A549 (cell line): ENCODE results near the gene REC114. TPM values are rescaled to one million over a fixed set of nuclear protein-coding genes. Genes with fewer than 3 reads are reported as not detected.

Experiments used
- ATAC-seq, 2 experiments: fragments of 200-7000 bp in 1 of 2; fragments of >200 bp in 1 of 2; cut with Nextera tagmentation in 1 of 2; cut with Tn5 transposase in 1 of 2; 3 replicates each; pipeline versions ENCODE4 v1.8.0 to v1.9.1; 2018 to 2020; ENCODE audit warnings: mild to moderate bottlenecking in 1 of 2, moderate library complexity in 1 of 2
- CTCF ChIA-PET: fragments of 300-600 bp; sonication (Branson Sonifier 250); formaldehyde crosslinking; extraction: SDS; loops from one replicate; lab custom pipeline; 2021; ENCODE audit warnings: antibody characterized with exemption, inconsistent platforms; lab: Yijun Ruan, JAX
- POLR2A ChIA-PET: fragments of 350-600 bp; formaldehyde crosslinking; extraction: SDS; loops from one replicate; lab custom pipeline; 2021; ENCODE audit warnings: antibody characterized with exemption, inconsistent platforms; lab: Yijun Ruan, JAX
- DNase-seq, 2 experiments: peaks; one replicate each; pipeline versions ENCODE4 v3.0.0 to v3.0.0-alpha.2; 2011 to 2016; ENCODE audit warnings: low read depth in 1 of 2, low spot score in 1 of 2
- FAIRE-seq: peaks from 2 replicates; lab custom pipeline; 2011; peaks lifted over from hg19 to GRCh38; lab: Jason Lieb, UNC
- H3K27ac ChIP-seq, 2 experiments: fragments of >200 bp; sonication (Bioruptor Twin); formaldehyde crosslinking; 3 replicates each; pipeline ENCODE4 v1.5.1; 2016 to 2017
- H3K4me1 ChIP-seq: fragments of >200 bp; sonication (Bioruptor Twin); formaldehyde crosslinking; 3 replicates; pipeline ENCODE4 v1.6.1; 2016
- H3K4me2 ChIP-seq: fragments of >200 bp; sonication (Bioruptor Twin); formaldehyde crosslinking; 3 replicates; pipeline ENCODE4 v1.6.1; 2016
- H3K4me3 ChIP-seq: fragments of >200 bp; sonication (Bioruptor Twin); formaldehyde crosslinking; 3 replicates; pipeline ENCODE4 v1.5.1; 2016
- H3K9me3 ChIP-seq: fragments of >200 bp; sonication (Bioruptor Twin); formaldehyde crosslinking; 3 replicates; pipeline ENCODE4 v1.6.1; 2016
- CHD2 ChIP-seq: fragments of 150-350 bp; IDR thresholded peaks from 2 replicates; pipeline ENCODE4 v1.6.1; 2014; ENCODE audit warnings: low read length; ENCODE audit not compliant: partially characterized antibody
- CHD4 ChIP-seq: fragments of 200-600 bp; sonication (generic); IDR thresholded peaks from 2 replicates; pipeline ENCODE4 v1.6.1; 2016; ENCODE audit warnings: antibody characterized with exemption, mild to moderate bottlenecking, borderline replicate concordance
- EHF ChIP-seq: fragments of 250-450 bp; sonication (Bioruptor Pico); IDR thresholded peaks from 2 replicates; pipeline ENCODE4 v1.5.0; 2020; ENCODE audit warnings: mild to moderate bottlenecking
- EHMT2 ChIP-seq: fragments of 200-600 bp; sonication (generic); IDR thresholded peaks from 2 replicates; pipeline ENCODE4 v1.6.1; 2016; ENCODE audit warnings: antibody characterized with exemption, low read depth, mild to moderate bottlenecking, moderate library complexity
- ESRRA ChIP-seq: fragments of 150-350 bp; IDR thresholded peaks from 2 replicates; pipeline ENCODE4 v1.6.1; 2014; ENCODE audit warnings: mild to moderate bottlenecking, low read length, borderline replicate concordance
- HMGXB4 ChIP-seq: fragments of 250-450 bp; sonication (Bioruptor Pico); IDR thresholded peaks from 2 replicates; pipeline ENCODE4 v1.5.0; 2021; ENCODE audit warnings: mild to moderate bottlenecking, moderate library complexity, borderline replicate concordance
- HOXB5 ChIP-seq: fragments of 250-450 bp; sonication (Bioruptor Pico); IDR thresholded peaks from 2 replicates; pipeline ENCODE4 v1.5.0; 2020; ENCODE audit warnings: mild to moderate bottlenecking, moderate library complexity
- KDM5A ChIP-seq: fragments of 200-600 bp; sonication (generic); IDR thresholded peaks from 2 replicates; pipeline ENCODE4 v1.6.1; 2016; ENCODE audit warnings: antibody characterized with exemption, mild to moderate bottlenecking
- MAZ ChIP-seq: fragments of 150-350 bp; IDR thresholded peaks from 2 replicates; pipeline ENCODE4 v1.6.1; 2014; ENCODE audit warnings: antibody characterized with exemption, low read depth, low read length, borderline replicate concordance
- NR3C1 ChIP-seq: fragments of >200 bp; sonication (Bioruptor Twin); formaldehyde crosslinking; IDR thresholded peaks from 3 replicates; pipeline ENCODE4 v1.6.1; 2017
- PBX3 ChIP-seq: IDR thresholded peaks from 2 replicates; pipeline ENCODE4 v1.6.1; 2012
- PHF8 ChIP-seq: fragments of 200-600 bp; sonication (generic); IDR thresholded peaks from 2 replicates; pipeline ENCODE4 v1.6.1; 2016; ENCODE audit warnings: low read depth, mild to moderate bottlenecking, antibody characterized with exemption, moderate library complexity, borderline replicate concordance
- RAD21 ChIP-seq, 2 experiments: fragments of >200 bp in 1 of 2; sonication (Bioruptor Twin) in 1 of 2; formaldehyde crosslinking in 1 of 2; IDR thresholded peaks in 1 of 2; conservative IDR thresholded peaks in 1 of 2; 2 replicates in 1 of 2; 3 replicates in 1 of 2; pipeline ENCODE4 v1.6.1; 2012 to 2018; ENCODE audit warnings: inconsistent platforms in 1 of 2
- SREBF2 ChIP-seq: fragments of 450-650 bp; IDR thresholded peaks from 2 replicates; pipeline ENCODE4 v1.6.1; 2014; ENCODE audit warnings: mild to moderate bottlenecking, moderate library complexity
- TFCP2L1 ChIP-seq: fragments of 250-450 bp; sonication (Bioruptor Pico); IDR thresholded peaks from 2 replicates; pipeline ENCODE4 v1.5.0; 2021; ENCODE audit warnings: mild to moderate bottlenecking
- USF2 ChIP-seq: fragments of 450-650 bp; IDR thresholded peaks from 2 replicates; pipeline ENCODE4 v1.6.1; 2014; ENCODE audit warnings: antibody characterized with exemption
- ZC3H11A ChIP-seq: fragments of 450-650 bp; IDR thresholded peaks from 2 replicates; pipeline ENCODE4 v1.6.1; 2014; ENCODE audit warnings: antibody characterized with exemption, mild to moderate bottlenecking
- ZNF302 ChIP-seq: fragments of 250-450 bp; sonication (Bioruptor Pico); IDR thresholded peaks from 2 replicates; pipeline ENCODE4 v1.9.0; 2021; ENCODE audit warnings: inconsistent platforms, mild to moderate bottlenecking, moderate library complexity
- WGBS: methylation state at CpG from one replicate; pipeline ENCODE4 v1.1.6; 2017; ENCODE audit errors: missing lambda C conversion rate; 5-methylcytosine and 5-hydroxymethylcytosine counted together
- polyA plus RNA-seq, 4 experiments: library from polyadenylated mRNA; depleted of rRNA in 3 of 4; stranded (reverse); fragments of >200 nt; fragmentation: RNase III in 1 of 4; extraction: RNeasy Plus Mini Kit Qiagen cat#74134 plus additional on column Dnase treatment in 1 of 4; gene quantifications; 2 replicates in 3 of 4; 3 replicates in 1 of 4; pipeline ENCODE4 v1.2.3, GENCODE V29; 2011 to 2017
- TF ChIP-seq, protein P1 (sequence below): fragments of 200-600 bp; sonication (generic); IDR thresholded peaks from 2 replicates; pipeline ENCODE4 v1.6.1; 2016; ENCODE audit warnings: antibody characterized with exemption, mild to moderate bottlenecking, moderate library complexity

The REC114 gene
- polyA plus RNA-seq, 2 of the 4 experiments (the other 2 are of a cell fraction), result not detected

GRCh38 chr15:73568564-73569280 is 125.8 kb downstream of the REC114 start:
- Histone ChIP-seq H3K4me1 (0 out of 3 replicates have a peak, but pooled peaks cover 6% of the 10 kb centered on the region), H3K27ac (no peak overlapping the region), H3K4me2 (no peak overlapping the region)
- ChIA-PET CTCF (interaction anchor here (0.6 to 13.8 kb wide), 12 partner anchors 8 to 263 kb away, joined by 3 to 211 read pairs (median 6); partner anchors contain the start of gene NPTN), POLR2A (no interaction called here)
- peak in 1 of 2 experiments; percentile 13; a peak in 1 of 6 replicates for ATAC-seq
- WGBS, result 86% methylated on average over 7 of the region's 7 CpGs
- TF ChIP-seq EHF (CRISPR knock-in tag), result no peak
- no peak for TF ChIP-seq PHF8
- no peak for TF ChIP-seq TFCP2L1 (CRISPR knock-in tag)
- TF ChIP-seq ZNF302 (CRISPR knock-in tag), result no peak
- no peak for TF ChIP-seq SREBF2
- no peak for TF ChIP-seq ESRRA
- TF ChIP-seq HMGXB4 (CRISPR knock-in tag), result no peak
- TF ChIP-seq HOXB5 (CRISPR knock-in tag), result no peak
- no peak for TF ChIP-seq USF2
- TF ChIP-seq, protein P1, sequence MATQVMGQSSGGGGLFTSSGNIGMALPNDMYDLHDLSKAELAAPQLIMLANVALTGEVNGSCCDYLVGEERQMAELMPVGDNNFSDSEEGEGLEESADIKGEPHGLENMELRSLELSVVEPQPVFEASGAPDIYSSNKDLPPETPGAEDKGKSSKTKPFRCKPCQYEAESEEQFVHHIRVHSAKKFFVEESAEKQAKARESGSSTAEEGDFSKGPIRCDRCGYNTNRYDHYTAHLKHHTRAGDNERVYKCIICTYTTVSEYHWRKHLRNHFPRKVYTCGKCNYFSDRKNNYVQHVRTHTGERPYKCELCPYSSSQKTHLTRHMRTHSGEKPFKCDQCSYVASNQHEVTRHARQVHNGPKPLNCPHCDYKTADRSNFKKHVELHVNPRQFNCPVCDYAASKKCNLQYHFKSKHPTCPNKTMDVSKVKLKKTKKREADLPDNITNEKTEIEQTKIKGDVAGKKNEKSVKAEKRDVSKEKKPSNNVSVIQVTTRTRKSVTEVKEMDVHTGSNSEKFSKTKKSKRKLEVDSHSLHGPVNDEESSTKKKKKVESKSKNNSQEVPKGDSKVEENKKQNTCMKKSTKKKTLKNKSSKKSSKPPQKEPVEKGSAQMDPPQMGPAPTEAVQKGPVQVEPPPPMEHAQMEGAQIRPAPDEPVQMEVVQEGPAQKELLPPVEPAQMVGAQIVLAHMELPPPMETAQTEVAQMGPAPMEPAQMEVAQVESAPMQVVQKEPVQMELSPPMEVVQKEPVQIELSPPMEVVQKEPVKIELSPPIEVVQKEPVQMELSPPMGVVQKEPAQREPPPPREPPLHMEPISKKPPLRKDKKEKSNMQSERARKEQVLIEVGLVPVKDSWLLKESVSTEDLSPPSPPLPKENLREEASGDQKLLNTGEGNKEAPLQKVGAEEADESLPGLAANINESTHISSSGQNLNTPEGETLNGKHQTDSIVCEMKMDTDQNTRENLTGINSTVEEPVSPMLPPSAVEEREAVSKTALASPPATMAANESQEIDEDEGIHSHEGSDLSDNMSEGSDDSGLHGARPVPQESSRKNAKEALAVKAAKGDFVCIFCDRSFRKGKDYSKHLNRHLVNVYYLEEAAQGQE, result no peak
- no peak for TF ChIP-seq CHD4
- TF ChIP-seq EHMT2, result no peak
- TF ChIP-seq MAZ, result no peak
- no peak for TF ChIP-seq KDM5A
- TF ChIP-seq RAD21 (conservative IDR thresholded peaks at IDR 0.05 in 1 of 2, IDR thresholded peaks at IDR 0.05 in 1 of 2), result no peak
- TF ChIP-seq CHD2, result no peak
- no peak for TF ChIP-seq ZC3H11A
- TF ChIP-seq NR3C1, result no peak
- no peak for TF ChIP-seq PBX3
- TF ChIP-seq, all 56 proteins: peak for 0
- DNase-seq, result no peak
- Histone ChIP-seq H3K4me3 (no peak overlapping the region), H3K9me3 (no peaks in the 10 kb centered on the region)
- FAIRE-seq, result no peak
